HFFc6 (cell line): ENCODE data around the gene CTAGE1. TPM values are rescaled to one million over a fixed set of nuclear protein-coding genes. Genes with fewer than 3 reads are reported as not detected.
A peak's percentile ranks its signal among the peaks of the same experiment; 100 is the strongest.

Source experiments
- DNase-seq: peaks from one replicate; pipeline ENCODE4 v3.0.0-alpha.2; 2018
- H3K27ac Mint-ChIP-seq: 2 replicates; pipeline ENCODE4 v1.8.0; 2020; ENCODE audit warnings: mild to moderate bottlenecking, mixed read lengths
- H3K27me3 Mint-ChIP-seq: 2 replicates; pipeline ENCODE4 v1.8.0; 2021; ENCODE audit warnings: mild to moderate bottlenecking, moderate library complexity, mixed read lengths; ENCODE audit not compliant: insufficient read depth
- H3K36me3 Mint-ChIP-seq: 2 replicates; pipeline ENCODE4 v1.8.0; 2021; ENCODE audit warnings: low read depth, mixed read lengths
- H3K4me1 Mint-ChIP-seq: 2 replicates; pipeline ENCODE4 v1.8.0; 2020; ENCODE audit warnings: low read depth, mixed read lengths
- H3K4me3 Mint-ChIP-seq: 2 replicates; pipeline ENCODE4 v1.8.0; 2020; ENCODE audit warnings: mild to moderate bottlenecking, moderate library complexity, mixed read lengths
- H3K9me3 Mint-ChIP-seq: 2 replicates; pipeline ENCODE4 v1.8.0; 2020; ENCODE audit warnings: mild to moderate bottlenecking, mixed read lengths
- CTCF ChIP-seq: fragments of 200-600 bp; sonication (generic); IDR thresholded peaks from 2 replicates; pipeline ENCODE4 v1.5.0; 2021; ENCODE audit warnings: antibody characterized with exemption, mild to moderate bottlenecking
- total RNA-seq, 6 experiments: library from RNA; stranded (reverse); fragmentation: NEBNext Ultra II Directional; extraction: Animal tissue kit (Norgen Biotek cat#: 25700); gene quantifications; 2 replicates in 1 of 6; 3 replicates in 5 of 6; pipeline ENCODE4 v1.2.3, GENCODE V29; 2021

The CTAGE1 gene
- total RNA-seq, 6 experiments from 2014 or later, result 0.11 to 0.30 (median 0.12) TPM

GRCh38 chr18:22391407-22392345, 26.0 kb downstream of the CTAGE1 start:
- DNase-seq, result peak; percentile 91
- Mint-ChIP-seq H3K9me3 (no peaks in the 10 kb centered on the region), H3K4me3 (peak overlapping the region; percentile 4; the same call in 1 of the 2 replicates), H3K27me3 (peaks cover 13% of the 10 kb centered on the region), H3K36me3 (0 out of 2 replicates have a peak, but pooled peaks cover 5% of the 10 kb centered on the region), H3K27ac (peak overlapping the region; percentile 64), H3K4me1 (peaks cover 22% of the 10 kb centered on the region)
- no peak for TF ChIP-seq CTCF

GRCh38 chr18:22387787-22388186, 29.9 kb downstream of the CTAGE1 start:
- Mint-ChIP-seq H3K4me3 (no peak overlapping the region), H3K27ac (no peak overlapping the region), H3K27me3 (peaks cover 18% of the 10 kb centered on the region), H3K36me3 (0 out of 2 replicates have a peak, but pooled peaks cover 5% of the 10 kb centered on the region), H3K9me3 (no peaks in the 10 kb centered on the region), H3K4me1 (peaks cover 35% of the 10 kb centered on the region)
- DNase-seq, result no peak
- TF ChIP-seq CTCF, result no peak

GRCh38 chr18:22387364-22387763, 30.4 kb downstream of the CTAGE1 start:
- Mint-ChIP-seq H3K27ac (no peak overlapping the region), H3K4me3 (no peak overlapping the region), H3K9me3 (no peaks in the 10 kb centered on the region), H3K4me1 (peaks cover 35% of the 10 kb centered on the region), H3K27me3 (peaks cover 19% of the 10 kb centered on the region), H3K36me3 (0 out of 2 replicates have a peak, but pooled peaks cover 5% of the 10 kb centered on the region)
- no peak for DNase-seq
- no peak for TF ChIP-seq CTCF

GRCh38 chr18:22385718-22386117, 32.0 kb downstream of the CTAGE1 start:
- Mint-ChIP-seq H3K4me3 (no peak overlapping the region; the same call in 1 of the 2 replicates), H3K27ac (peak overlapping the region; percentile 51), H3K9me3 (no peaks in the 10 kb centered on the region), H3K36me3 (0 out of 2 replicates have a peak, but pooled peaks cover 5% of the 10 kb centered on the region), H3K27me3 (peaks cover 26% of the 10 kb centered on the region), H3K4me1 (peaks cover 21% of the 10 kb centered on the region)
- peak; percentile 60 for DNase-seq
- no peak for TF ChIP-seq CTCF

GRCh38 chr18:22378672-22379282, 38.9 kb downstream of the CTAGE1 start:
- no peaks in the 10 kb centered on the region for H3K4me1 Mint-ChIP-seq
- peak; percentile 33 for DNase-seq
- H3K27me3 Mint-ChIP-seq, result peaks cover 39% of the 10 kb centered on the region
- H3K27ac Mint-ChIP-seq, result no peak overlapping the region
- H3K36me3 Mint-ChIP-seq, result no peaks in the 10 kb centered on the region
- no peak overlapping the region for H3K4me3 Mint-ChIP-seq
- TF ChIP-seq CTCF, result peak; percentile 76
- no peaks in the 10 kb centered on the region for H3K9me3 Mint-ChIP-seq
